ENCODE results near the gene GARRE1. TPM values are rescaled to one million over a fixed set of nuclear protein-coding genes. Genes with fewer than 3 reads are reported as not detected.
"Not testable (repeated sequence)": the region's sequence is repeated elsewhere in the genome, so short reads cannot be mapped to it uniquely, and the experiment has no call there.

The GARRE1 gene
- total RNA-seq, 1 donor from 2014 or later, result 49.6 TPM

DNA sequence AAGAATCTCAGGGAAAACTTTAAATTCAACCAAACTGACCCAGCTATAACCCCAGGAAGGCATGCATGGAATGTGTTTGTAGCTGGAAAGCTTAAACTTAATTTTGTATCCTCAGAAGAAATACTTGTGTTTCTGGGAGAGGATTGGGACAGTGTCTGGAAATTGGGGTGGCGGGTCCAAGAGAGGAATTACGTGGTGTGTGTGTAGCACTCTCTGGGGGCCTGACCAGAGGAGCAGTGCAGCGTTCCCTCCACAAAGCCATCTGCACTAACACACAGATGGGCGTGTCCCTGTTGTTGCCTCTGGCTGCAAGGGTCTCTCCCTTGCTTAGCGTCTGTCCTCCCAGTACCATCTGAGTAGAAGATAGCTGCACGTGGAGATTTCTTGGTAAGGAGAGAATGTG is 6.4 kb downstream of the GARRE1 start:
- DNase-seq, result peak; percentile 38

DNA sequence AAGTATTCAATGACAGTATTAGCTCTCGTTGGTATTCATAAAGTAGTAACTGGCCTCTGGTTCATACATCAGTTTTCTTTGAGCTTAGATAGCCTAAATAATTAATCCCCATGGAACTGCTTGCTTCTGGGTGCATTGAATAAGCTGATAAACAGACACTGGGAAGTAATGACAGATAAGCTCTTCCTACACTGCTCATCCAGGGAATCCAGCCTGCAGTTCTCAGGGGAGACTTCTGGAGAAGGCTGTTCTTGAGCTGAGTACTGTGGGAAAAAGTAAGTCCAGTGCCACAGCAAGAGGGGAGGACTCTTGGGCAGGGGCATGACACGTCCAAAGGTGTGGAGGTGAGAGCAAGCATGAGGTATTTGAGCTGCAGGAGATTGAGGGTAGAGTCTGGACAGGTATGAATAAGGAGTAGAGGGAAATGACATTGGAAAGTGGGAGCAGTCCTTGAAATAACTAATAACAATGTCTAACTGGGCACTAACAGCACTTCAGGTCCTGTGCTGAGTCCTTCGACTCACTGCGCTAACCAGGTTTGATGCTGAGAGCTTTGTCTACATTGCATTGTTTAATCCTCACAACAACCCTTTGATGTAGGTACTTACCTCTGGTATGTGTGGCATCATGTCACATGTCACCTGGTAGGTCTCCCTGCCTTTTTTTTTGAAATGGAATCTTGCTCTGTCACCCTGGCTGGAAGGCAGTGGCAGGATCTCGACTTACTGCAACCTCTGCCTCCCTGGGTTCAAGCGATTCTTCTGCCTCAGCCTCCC is 7.2 kb downstream of the GARRE1 start:
- DNase-seq, result no peak

DNA sequence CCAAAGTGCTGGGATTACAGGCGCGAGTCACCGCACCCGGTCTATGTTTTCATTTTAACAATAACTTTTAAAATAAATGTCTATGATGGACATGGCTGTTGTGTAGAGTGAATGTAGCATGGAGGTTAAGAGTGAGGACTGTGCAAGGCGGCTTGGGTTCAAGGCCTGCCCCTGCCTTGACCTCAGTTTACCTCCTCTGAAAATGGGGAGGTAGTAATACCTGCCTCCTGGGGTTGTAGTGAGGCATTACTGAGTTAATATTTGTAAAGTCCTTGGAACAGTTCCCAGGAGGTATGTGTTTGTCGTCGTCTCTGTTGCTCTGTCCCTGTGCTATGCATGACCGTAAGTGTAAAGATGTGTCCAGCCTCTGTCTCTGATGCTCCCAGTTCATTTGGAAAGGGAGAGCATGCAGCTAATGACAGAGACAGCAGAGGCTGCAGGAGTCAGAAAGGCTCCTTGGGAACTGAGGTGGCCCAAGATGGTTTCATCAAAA is 9.4 kb downstream of the GARRE1 start:
- no peak for DNase-seq

DNA sequence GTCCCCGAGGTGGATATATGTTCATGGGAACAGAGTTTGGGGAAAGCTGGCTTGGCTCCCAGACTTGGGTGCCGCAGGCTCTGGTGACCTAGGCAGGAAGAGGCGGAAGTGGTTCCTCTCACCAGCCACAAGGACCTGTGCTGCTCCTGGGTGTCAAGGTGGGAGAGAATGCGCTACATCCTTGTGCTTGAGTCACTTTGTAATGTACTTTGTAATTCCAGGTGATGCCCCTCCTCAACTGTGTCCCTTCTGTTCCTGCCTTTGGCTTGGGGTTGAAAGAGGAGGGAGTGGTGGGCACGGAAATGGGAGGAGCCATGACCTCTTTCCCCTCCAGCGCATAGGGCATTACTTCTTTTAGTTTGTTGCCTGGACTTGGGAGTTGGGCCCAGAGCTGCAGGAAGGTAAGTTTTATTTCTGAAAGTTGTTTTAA is 10.9 kb downstream of the GARRE1 start:
- DNase-seq, result no peak

DNA sequence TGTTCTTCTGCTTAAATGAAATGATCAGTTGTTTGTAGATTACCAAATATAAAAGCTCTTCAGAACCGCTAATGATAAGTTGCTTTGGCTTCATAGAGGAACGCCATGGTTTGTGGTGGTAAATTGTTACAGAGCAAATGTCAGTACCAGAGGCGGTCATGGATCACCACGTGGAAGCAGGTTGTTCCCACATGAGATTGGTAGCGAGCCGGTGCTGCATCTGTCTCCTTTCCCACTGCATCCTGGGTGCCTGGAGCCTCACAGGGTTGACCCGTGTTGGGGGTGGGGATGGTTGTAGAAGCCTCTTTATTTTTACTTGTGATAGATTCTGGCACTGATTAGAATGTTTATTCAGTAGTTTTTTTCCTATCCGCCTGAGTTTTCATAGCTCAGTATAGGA is 14.7 kb downstream of the GARRE1 start:
- no peak for DNase-seq

DNA sequence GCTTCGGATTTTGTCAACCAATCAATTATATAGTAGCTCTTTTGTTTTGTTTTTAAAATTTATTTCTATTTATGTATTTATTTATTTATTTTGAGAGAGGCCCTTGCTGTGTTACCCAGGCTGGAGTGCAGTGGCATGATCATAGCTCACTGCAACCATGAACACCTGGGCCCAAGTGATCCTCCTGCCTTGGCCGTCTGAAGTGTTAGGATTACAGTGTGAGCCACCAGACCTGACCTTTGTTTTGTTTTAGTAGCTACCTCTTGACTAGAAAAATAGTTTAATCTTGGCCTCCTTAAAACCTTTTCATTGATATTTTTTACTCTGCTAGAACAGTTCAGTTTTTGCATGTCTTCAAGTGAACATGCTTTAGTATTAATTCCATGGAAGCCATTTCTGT is 15.1 kb downstream of the GARRE1 start:
- DNase-seq, result no peak

DNA sequence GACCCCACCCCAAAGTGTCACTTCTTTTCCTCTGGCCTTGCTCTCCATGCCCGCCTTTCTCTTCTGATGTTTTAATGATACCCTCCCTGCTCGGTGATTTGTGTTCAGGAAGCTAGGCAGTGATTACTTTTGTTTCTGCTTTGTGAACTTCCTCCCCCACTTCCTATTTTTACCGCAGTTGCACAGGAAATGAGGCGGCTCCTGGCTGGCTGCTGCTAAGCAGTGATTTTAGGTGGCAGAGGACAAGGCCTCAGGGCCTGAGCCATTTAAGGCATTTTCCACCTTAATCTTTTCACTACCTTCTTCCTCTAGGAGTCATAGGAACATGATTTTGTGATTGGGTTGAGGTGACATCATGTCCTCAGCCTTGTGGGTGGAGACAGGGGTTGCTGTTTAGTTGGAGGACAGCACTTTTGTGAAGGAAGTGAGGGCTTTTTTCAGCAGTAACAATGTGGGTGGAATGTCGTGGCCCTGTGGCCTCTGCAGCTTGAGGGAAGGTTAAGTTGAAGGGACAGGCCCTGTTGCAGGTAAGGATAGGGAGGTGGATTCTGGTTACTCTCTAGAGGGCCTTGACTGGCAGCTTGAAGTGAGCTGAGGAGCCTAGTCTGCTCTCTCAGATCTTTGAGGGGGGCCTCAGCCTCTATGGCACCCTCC is 15.7 kb downstream of the GARRE1 start:
- peak; percentile 48 for DNase-seq

DNA sequence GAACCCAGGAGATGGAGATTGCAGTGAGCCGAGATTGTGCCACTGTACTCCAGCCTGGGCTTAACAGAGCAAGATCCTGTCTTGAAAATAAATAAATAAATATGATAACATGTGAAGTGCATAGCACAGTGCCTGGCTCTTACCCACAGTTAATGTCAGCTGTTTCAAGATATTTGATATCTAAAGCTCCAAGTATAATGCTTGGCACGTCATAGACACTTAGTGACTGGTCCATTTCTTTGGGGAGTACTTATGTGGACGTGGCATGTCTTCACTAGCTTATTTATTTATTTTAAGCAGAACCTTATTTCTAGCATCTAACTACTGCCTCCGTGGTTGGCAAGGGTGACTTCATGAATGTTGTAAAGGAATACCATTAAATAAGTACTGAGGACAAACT is 18.8 kb downstream of the GARRE1 start:
- DNase-seq, result no peak

DNA sequence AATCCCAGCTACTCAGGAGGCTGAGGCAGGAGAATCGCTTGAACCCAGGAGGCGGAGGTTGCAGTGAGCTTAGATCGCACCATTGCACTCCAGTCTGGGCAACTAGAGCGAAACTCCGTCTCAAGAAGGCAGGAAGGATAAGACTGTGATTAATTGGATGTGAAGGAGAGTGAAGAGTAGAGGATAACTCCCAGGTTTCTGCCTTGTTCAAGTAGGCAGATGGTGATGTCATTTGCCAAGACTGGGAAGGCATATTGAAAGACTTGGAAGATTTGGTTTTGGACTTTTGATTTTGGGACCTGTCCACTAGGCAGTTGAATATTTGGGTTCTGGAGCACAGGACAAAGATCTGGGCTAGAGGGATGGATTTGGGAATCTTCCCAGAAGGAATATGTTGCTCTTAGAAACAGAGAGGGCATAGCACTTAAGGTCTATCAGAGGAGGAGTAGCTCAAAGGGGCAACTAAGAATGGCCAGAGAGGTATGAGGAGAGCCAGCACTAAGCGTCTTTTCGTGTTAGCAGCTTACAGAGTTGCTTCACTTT is 20.0 kb downstream of the GARRE1 start:
- DNase-seq, result no peak

DNA sequence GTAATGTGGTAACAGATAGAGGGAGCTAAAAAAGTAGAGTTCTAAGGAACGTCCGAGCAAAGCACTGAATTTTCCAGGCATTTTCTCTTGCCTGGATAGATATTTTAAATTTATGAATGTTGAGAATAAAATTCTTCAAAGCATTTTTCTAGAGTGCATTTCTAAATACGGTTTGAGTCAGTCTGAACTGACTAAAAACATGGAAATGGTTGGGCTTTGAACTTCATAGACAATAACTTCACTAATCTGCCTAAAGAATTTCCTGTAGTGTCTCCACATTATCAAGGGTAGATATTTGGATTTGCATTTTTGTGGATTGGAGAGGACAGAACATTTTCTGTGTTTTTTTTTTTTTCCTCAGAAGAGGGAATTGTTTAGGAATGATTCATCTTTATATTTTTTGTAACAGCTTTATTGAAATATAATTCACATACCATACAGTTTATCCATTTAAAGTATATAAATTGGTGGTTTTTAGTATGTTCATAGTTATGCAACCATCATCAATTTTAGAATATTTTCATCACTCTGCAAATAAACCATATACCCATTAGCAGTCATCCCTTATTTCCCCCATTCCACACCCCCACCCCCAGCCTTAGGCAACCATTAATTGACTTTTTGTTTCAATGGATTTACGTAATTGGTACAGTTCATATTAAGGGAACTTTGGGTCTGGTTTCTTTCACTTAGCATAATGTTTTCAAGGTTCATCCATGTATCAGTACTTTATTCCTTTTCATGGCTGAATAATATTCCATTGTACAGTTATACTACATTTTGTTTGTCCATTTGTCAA is 20.7 kb downstream of the GARRE1 start:
- no peak for DNase-seq

DNA sequence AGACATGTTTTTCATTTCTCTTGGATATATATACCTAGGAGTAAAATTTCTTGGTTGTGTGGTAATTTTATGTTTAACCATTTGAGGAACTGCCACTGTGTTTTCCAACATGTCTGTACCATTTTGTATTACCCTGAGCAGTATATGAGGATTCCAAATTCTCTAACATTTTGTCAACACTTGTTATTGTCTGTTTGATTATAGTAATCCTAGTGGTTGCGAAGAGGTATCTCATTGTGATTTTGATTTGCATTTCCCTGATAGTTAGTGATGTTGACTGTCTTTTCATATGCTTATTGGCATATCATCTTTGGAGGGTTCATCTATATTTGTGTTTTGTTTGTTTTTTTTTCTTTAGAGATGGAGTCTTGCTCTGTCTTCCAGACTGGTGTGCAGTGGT is 21.4 kb downstream of the GARRE1 start:
- DNase-seq, result no peak

DNA sequence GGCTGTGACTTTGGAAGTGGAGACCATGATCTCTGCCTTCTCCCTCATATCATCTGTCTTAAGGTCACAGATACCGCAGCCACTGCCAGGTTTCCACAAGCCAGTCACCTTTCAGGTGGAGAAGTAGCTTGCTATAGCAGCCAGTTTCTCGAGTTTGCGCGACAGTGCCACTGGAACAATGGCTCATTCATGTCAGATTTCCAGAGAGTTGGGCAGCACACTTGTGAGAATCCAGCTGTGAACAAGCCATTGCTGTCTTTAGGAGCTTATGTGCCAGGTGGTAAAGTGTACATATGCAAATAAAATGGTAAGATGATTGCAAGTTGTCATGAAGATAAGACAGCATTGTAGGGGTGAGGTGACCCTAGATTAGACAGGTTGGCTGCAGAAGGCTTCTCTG is 22.3 kb downstream of the GARRE1 start:
- no peak for DNase-seq

DNA sequence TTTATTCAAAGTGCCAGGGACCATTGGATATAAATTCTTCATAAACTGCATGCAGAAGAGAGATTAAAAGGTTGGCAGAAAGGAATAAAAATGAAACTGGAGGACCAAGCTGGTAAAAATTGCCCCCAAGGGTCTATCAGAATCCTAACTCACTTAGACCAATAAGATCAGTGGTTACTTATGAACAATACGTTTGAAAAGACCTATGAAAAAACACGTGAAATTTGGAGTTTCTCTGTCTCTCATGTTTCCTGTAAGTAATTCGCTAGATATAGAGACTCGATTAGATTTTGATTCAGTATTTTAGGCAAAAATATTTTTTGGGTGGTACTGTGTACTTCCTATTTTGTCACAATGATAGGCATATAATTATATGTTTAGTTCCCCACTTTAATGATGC is 22.9 kb downstream of the GARRE1 start:
- DNase-seq, result no peak

DNA sequence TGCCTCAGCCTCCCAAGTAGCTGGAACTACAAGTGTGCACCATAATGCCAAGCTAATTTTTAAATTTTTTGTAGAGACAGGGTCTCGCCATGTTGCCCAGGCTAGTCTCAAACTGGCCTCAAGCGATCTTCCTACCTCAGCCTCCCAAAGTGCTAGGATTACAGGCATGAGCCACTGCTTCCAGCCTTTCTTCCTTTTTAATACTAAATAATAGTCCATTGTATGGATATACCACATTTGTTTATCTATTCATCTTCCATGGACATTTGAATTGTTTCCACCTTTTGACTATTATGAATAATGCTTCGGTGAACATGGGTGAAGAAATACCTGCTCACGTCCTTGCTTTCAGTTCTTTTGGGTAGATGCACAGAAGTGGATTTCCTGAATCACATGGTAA is 24.4 kb downstream of the GARRE1 start:
- no peak for DNase-seq

DNA sequence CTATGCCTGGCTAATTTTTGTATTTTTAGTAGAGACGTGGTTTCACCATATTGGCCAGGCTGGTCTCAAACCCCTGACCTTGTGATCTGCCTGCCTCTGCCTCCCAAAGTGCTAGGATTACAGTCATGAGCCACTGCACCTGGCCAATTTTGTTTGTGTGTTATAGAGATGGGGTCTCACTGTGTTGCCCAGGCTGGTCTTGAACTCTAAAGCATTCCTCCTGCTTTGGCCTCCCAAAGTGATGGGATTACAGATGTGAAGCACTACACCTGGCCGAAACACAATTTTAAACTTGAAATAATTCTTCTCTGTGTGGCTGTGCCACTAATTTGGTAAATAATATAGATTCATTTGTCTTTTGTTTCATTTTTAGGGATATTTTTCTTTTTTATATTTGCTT is 27.1 kb downstream of the GARRE1 start:
- DNase-seq, result not testable (repeated sequence)

DNA sequence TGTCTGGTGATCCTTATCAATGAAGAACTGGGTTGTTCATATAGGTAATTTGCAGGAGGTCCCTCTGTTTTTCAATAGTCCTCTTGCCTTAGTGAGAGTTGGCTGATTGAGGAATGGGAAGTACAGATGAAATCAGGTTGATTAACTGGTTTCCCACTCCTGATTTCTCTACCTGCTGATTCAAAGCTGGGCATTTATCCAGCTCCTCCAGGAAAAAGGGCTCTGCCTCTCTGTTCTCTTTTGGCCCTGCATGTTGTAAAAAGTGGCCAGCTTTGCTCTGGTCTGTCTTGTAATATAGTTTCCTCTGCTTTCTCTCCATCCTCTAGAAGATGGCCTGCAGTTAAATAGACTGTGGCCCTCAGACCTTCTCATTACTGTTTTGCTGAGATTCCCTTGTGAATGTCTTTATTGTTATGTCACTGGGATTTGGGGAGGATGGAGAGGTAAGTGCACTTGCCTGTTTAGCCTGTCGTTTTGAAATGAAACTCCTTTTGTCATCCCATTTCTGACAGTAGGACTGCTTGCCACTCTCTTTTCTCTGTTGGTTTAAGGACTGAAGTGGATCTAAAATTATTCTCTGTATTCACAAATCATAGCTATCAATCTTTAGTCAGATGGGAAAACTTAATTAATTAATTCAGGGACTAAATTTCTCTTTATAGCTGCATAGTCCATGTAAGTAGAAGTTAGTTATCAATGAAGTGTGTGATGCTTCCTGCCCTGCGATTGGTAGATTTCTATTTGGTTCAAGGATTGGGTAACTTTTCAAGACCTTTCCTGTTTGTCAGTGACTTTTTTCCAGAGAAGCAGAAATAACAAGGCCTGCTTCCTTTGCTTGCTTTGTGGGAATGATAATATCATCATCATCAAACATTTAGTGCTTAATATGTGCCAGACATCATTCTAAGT is 28.5 kb downstream of the GARRE1 start:
- DNase-seq, result no peak

DNA sequence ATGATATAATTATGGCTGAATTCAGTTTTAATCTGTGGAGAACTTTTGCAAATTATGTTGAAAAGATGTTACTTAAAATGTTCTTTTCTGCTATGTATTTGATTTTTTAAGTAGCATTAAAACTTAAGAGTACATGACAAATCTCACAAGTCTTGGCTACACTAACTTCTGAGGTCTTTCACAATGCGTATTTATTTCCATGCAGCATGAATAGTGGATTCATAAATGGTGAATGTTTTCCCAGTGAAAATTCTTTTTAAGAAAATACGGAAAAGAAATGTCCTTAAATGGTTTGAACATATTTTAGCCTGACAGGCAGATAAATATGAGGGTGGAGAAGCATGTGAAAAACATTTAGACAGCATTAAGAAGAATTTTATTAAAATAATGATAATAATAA is 30.2 kb downstream of the GARRE1 start:
- no peak for DNase-seq

DNA sequence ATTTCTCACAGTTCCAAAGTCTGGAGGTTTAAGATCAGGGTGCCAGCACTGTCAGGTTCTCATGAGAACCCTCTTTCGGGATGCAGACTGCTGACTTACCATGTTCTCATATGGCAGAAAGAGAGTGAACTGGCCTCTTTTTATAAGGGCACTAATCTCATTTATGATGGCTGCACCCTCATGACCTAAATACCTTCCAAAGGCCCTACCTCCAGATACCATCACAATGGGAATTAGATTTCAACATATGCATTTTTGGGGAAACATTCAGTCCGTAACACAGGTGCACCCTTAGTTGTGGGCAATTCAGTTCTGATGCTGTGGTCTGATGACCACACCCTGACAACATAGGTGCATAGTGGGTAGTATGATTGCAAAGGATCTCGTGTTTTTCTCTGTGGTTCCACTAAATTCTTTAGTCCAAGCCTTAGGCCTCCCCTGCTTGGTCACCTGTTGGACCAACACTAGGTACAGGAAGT is 33.3 kb downstream of the GARRE1 start:
- DNase-seq, result no peak

DNA sequence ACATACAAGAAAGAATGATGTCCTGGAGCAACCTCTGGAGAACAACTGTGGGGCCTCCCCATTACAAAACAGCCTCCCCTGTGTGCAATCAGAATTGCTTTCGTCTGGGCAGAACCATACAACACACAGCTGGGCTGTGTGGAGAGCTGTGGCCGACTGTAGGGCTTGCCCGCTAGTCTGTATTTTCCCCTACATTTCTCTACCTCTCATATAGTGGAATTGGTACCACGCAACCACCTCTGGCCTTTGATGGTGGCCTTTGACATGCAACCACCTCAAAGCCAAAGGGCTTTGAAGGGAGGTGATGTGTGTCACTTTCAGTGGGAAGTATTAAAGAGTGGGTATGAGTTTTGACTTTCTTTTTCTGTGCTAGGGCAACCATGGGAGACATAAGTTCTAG is 34.0 kb downstream of the GARRE1 start:
- DNase-seq, result no peak

DNA sequence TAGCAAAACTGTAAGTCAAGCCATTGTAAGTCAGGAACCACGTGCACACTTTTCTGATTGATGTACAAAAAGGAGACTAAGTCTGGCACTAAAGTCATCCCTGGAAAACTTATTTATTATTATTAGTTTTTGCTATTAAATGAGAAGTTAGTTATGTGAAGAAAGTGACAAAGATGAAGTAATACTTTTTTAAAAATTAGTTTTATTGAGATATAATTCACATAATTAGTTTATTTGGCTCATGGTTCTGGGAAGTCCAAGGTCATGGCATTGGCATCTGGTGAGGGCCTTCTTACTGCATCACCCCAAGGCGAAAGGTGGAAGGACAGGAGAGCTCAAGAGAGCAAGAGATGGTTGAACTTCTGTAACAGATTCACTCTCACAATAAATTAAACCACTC is 36.9 kb downstream of the GARRE1 start:
- DNase-seq, result no peak

DNA sequence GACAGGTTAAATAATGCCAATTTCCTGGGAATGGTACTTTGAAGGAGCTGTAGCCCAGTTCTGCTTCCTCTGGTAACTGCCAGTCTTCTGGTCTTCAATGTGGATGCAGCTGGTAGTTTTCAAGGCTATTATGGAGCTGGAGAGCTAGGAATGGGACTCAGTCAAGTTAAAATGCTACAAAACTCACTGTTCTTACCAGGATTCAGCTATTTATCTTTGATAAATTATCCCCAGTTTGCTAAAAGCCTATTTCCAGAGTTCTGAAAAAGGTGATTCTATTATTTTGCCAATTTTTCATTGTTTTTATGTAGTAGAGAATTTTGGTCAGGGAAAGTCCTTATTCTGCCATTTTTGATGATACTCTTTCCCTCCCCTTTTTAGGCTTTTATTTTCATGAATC is 40.7 kb downstream of the GARRE1 start:
- DNase-seq, result no peak

Measured in tongue (tissue), 2 donors.